Endothelial cell of umbilical vein (primary cell): ENCODE data around the gene HDAC9. TPM values are rescaled to one million over a fixed set of nuclear protein-coding genes. Genes with fewer than 3 reads are reported as not detected.

Experiments
- BruUV-seq: library from RNA; stranded (reverse); fragments of 400-500 nt; replicated peaks from 2 replicates; lab custom pipeline; 2021; lab: Mats Ljungman, UMichigan
- CTCF ChIA-PET: fragments of 300-600, 350-600 bp; sonication (Branson Sonifier 250); formaldehyde crosslinking; loops from one replicate; lab custom pipeline; 2021; ENCODE audit warnings: antibody characterized with exemption, inconsistent platforms; lab: Charles Lee
- POLR2A ChIA-PET: fragments of 300-600, 350-600 bp; sonication (Branson Sonifier 250); formaldehyde crosslinking; loops from one replicate; lab custom pipeline; 2021; ENCODE audit warnings: antibody characterized with exemption, inconsistent platforms; lab: Charles Lee
- DNase-seq: peaks from one replicate; pipeline ENCODE4 v3.0.0-alpha.2; 2011; ENCODE audit warnings: low read depth, low spot score
- FAIRE-seq: peaks from 2 replicates; lab custom pipeline; 2011; peaks lifted over from hg19 to GRCh38; lab: Jason Lieb, UNC
- H2AFZ ChIP-seq: 2 replicates; pipeline ENCODE4 v1.6.0; 2012; ENCODE audit warnings: low read depth, low read length, control low read depth, inconsistent platforms
- H3K27ac ChIP-seq: 2 replicates; pipeline ENCODE4 v1.5.1; 2011; ENCODE audit warnings: low read depth, mild to moderate bottlenecking, control low read depth, low read length, moderate library complexity; ENCODE audit not compliant: insufficient read depth
- H3K27me3 ChIP-seq, 2 experiments: 2 replicates each; pipeline versions ENCODE4 v1.6.0 to v1.6.1; 2011; ENCODE audit warnings: low read length in 2 of 2, mixed read lengths in 1 of 2; ENCODE audit not compliant: control insufficient read depth in 2 of 2, insufficient read depth in 2 of 2
- H3K36me3 ChIP-seq, 2 experiments: 2 replicates in 1 of 2; 3 replicates in 1 of 2; pipeline ENCODE4 v1.5.1; 2011; ENCODE audit warnings: low read length in 2 of 2, mild to moderate bottlenecking in 1 of 2, moderate library complexity in 1 of 2; ENCODE audit not compliant: control insufficient read depth in 2 of 2, insufficient read depth in 2 of 2; ENCODE audit errors: extremely low read depth in 1 of 2
- H3K4me1 ChIP-seq: 3 replicates; pipeline ENCODE4 v1.5.1; 2011; ENCODE audit warnings: mild to moderate bottlenecking, low read length; ENCODE audit not compliant: control insufficient read depth, insufficient read depth; ENCODE audit errors: extremely low read depth
- H3K4me2 ChIP-seq: 2 replicates; pipeline ENCODE4 v1.6.1; 2011; ENCODE audit warnings: low read length, control low read depth, mixed read lengths; ENCODE audit not compliant: insufficient read depth
- H3K4me3 ChIP-seq, 3 experiments: fragments of 200-600 bp in 1 of 3; sonication (generic), shearing (Covaris generic) in 1 of 3; replicated peaks in 1 of 3; 2 replicates each; pipeline ENCODE4 v1.5.1; 2011 to 2016; ENCODE audit warnings: control low read depth in 3 of 3, low read length in 3 of 3, mild to moderate bottlenecking in 2 of 3, inconsistent platforms in 1 of 3, low read depth in 1 of 3, moderate library complexity in 1 of 3; ENCODE audit not compliant: insufficient read depth in 1 of 3
- H3K79me2 ChIP-seq: 2 replicates; pipeline ENCODE4 v1.6.0; 2012; ENCODE audit warnings: low read length, inconsistent platforms; ENCODE audit not compliant: control insufficient read depth, insufficient read depth
- H3K9ac ChIP-seq: replicated peaks from 2 replicates; pipeline ENCODE3; 2011; ENCODE audit warnings: low read length, control low read depth; ENCODE audit not compliant: insufficient read depth; ENCODE audit errors: extremely low read depth
- H3K9me1 ChIP-seq: replicated peaks from 3 replicates; pipeline ENCODE4 v1.6.0; 2011; ENCODE audit warnings: mild to moderate bottlenecking, low read length; ENCODE audit not compliant: control insufficient read depth, insufficient read depth; ENCODE audit errors: extremely low read depth
- H3K9me3 ChIP-seq: replicated peaks from 2 replicates; pipeline ENCODE4 v1.5.1; 2012; ENCODE audit warnings: low read length, inconsistent platforms; ENCODE audit not compliant: control insufficient read depth, insufficient read depth
- H4K20me1 ChIP-seq: replicated peaks from 2 replicates; pipeline ENCODE3; 2011; ENCODE audit warnings: mild to moderate bottlenecking, low read length; ENCODE audit not compliant: control insufficient read depth, insufficient read depth; ENCODE audit errors: extremely low read depth
- CTCF ChIP-seq, 2 donors: IDR thresholded peaks; 1 replicate in 1 of 2; 2 replicates in 1 of 2; pipeline ENCODE4 v1.5.1; 2011; ENCODE audit warnings: low read length in 2 of 2, mild to moderate bottlenecking in 2 of 2, moderate library complexity in 2 of 2, control low read depth in 1 of 2, inconsistent platforms in 1 of 2, low read depth in 1 of 2; ENCODE audit not compliant: insufficient read depth in 1 of 2; ENCODE audit errors: extremely low read depth in 1 of 2
- EZH2 ChIP-seq: IDR thresholded peaks from 2 replicates; pipeline ENCODE4 v1.6.1; 2012; ENCODE audit warnings: borderline replicate concordance, low read depth, mild to moderate bottlenecking, moderate library complexity, low read length, inconsistent platforms; ENCODE audit not compliant: severe bottlenecking
- FOS ChIP-seq: IDR thresholded peaks from 2 replicates; pipeline ENCODE4 v1.6.1; 2011; ENCODE audit warnings: mild to moderate bottlenecking, low read length, moderate library complexity, borderline replicate concordance; ENCODE audit not compliant: insufficient read depth
- GATA2 ChIP-seq: IDR thresholded peaks from 2 replicates; pipeline ENCODE4 v1.7.0; 2011; ENCODE audit warnings: low read depth, mild to moderate bottlenecking, moderate library complexity, mixed read lengths, low read length; ENCODE audit not compliant: insufficient read length, insufficient read depth
- JUN ChIP-seq: IDR thresholded peaks from 2 replicates; pipeline ENCODE4 v1.6.1; 2011; ENCODE audit warnings: borderline replicate concordance, low read depth; ENCODE audit not compliant: insufficient read length, insufficient read depth
- MAX ChIP-seq: IDR thresholded peaks from 2 replicates; pipeline ENCODE4 v1.6.1; 2011; ENCODE audit not compliant: insufficient read depth, insufficient read length
- MYC ChIP-seq: IDR thresholded peaks from one replicate; pipeline ENCODE4 v1.6.1; 2011; ENCODE audit warnings: mild to moderate bottlenecking, low read depth, low read length
- POLR2A ChIP-seq: IDR thresholded peaks from 2 replicates; pipeline ENCODE4 v1.6.1; 2012; ENCODE audit warnings: low read depth, mild to moderate bottlenecking, control low read depth, low read length
- POLR2AphosphoS5 ChIP-seq: IDR thresholded peaks from 2 replicates; pipeline ENCODE4 v1.6.1; 2012; ENCODE audit warnings: low read depth, mild to moderate bottlenecking, control low read depth, low read length, moderate library complexity; ENCODE audit not compliant: insufficient read depth
- dilution Hi-C: fragments of 300-500 bp; cut with MboI; formaldehyde crosslinking; loops from one replicate; pipeline ENCODE4 v1.15.0; 2019; ENCODE audit warnings: low sequenced_read_pairs; ENCODE audit not compliant: extremely low pct_ligation_motif_present
- intact Hi-C: fragments of 100-400 bp; cut with micrococcal nuclease; formaldehyde crosslinking; loops from one replicate; pipeline ENCODE4 v1.10.0; 2022
- polyA plus RNA-seq, 4 experiments: library from polyadenylated mRNA; depleted of rRNA in 3 of 4; stranded (reverse) in 3 of 4; unstranded in 1 of 4; fragments of >200 nt; gene quantifications; 2 replicates each; pipeline versions ENCODE4 v1.2.1 to v1.2.3, GENCODE V29; 2011 to 2012; ENCODE audit warnings: missing spikeins in 1 of 4
- total RNA-seq: library from RNA; stranded (reverse); gene quantifications from 2 replicates; pipeline ENCODE4 v1.2.3, GENCODE V29; 2021

The HDAC9 gene
- total and polyA plus RNA-seq, 2 donors (not counting 3 experiments of a cell fraction or from before 2014, with no cell fraction given): 1.8 to 11.6 TPM

GRCh38 chr7:18675579-18675978, 180.0 kb downstream of the HDAC9 start:
- no peaks in the 10 kb centered on the region for H3K9me1 ChIP-seq
- H2AFZ ChIP-seq: no peak overlapping the region
- intact Hi-C loops: no loop called here
- POLR2A ChIA-PET: no interaction called here
- H3K9ac ChIP-seq: no peak overlapping the region
- no peaks in the 10 kb centered on the region for H4K20me1 ChIP-seq
- peaks cover 19 to 32% of the 10 kb centered on the region in 2 experiments for H3K27me3 ChIP-seq
- FAIRE-seq: no peak
- no peaks in the 10 kb centered on the region for H3K36me3 ChIP-seq
- BruUV-seq: no TSS peak
- no peak for DNase-seq
- no peak overlapping the region for H3K27ac ChIP-seq
- H3K4me3 ChIP-seq: no peak overlapping the region
- CTCF ChIA-PET: interaction anchor here (1.5 to 2.7 kb wide), 2 partner anchors 10 to 11 kb away, joined by 3 to 11 read pairs; no protein-coding TSS in a partner anchor
- TF ChIP-seq JUN: no peak
- TF ChIP-seq GATA2: no peak
- no peak for TF ChIP-seq POLR2A
- TF ChIP-seq MAX: no peak
- no peak for TF ChIP-seq EZH2
- no peak for TF ChIP-seq FOS
- H3K4me1 ChIP-seq: no peaks in the 10 kb centered on the region
- no peaks in the 10 kb centered on the region for H3K79me2 ChIP-seq
- H3K4me2 ChIP-seq: no peak overlapping the region
- H3K9me3 ChIP-seq: no peaks in the 10 kb centered on the region
- dilution Hi-C loops: no loop called here

- no peaks in the 10 kb centered on the region for H3K79me2 ChIP-seq
- DNase-seq (no peak), FAIRE-seq (no peak)
- no peak overlapping the region for H3K4me3 ChIP-seq
- no peaks in the 10 kb centered on the region for H3K9me1 ChIP-seq
- no peak overlapping the region for H2AFZ ChIP-seq
- H3K4me2 ChIP-seq: no peak overlapping the region
- no peak overlapping the region for H3K9ac ChIP-seq
- peaks cover 1 to 2% of the 10 kb centered on the region in 2 experiments for H3K27me3 ChIP-seq
- ChIA-PET POLR2A (no interaction called here), CTCF (no interaction called here)
- no TSS peak for BruUV-seq
- dilution Hi-C loops: no loop called here
- no peaks in the 10 kb centered on the region for H3K36me3 ChIP-seq
- H3K9me3 ChIP-seq: no peaks in the 10 kb centered on the region
- intact Hi-C loops: no loop called here
- no peaks in the 10 kb centered on the region for H3K4me1 ChIP-seq
- H4K20me1 ChIP-seq: no peaks in the 10 kb centered on the region
- no peak overlapping the region for H3K27ac ChIP-seq
- TF ChIP-seq JUN: no peak
- TF ChIP-seq EZH2: no peak
- TF ChIP-seq MYC: no peak
- no peak for TF ChIP-seq FOS
- no peak for TF ChIP-seq POLR2A
- TF ChIP-seq GATA2: no peak
- TF ChIP-seq POLR2AphosphoS5: no peak
- TF ChIP-seq CTCF (IDR thresholded peaks at IDR 0.05; ENCODE audit: extremely low read depth in 1 of 2, insufficient read depth in 1 of 2, low read depth in 1 of 2, low read length in 2 of 2): no peak
- no peak for TF ChIP-seq MAX
Measured at GRCh38 chr7:18679261-18679660, 183.7 kb downstream of the HDAC9 start.
